Fibroblast of lung (primary cell): ENCODE measurements around the gene PIGM.

ENCODE experiments used
- CTCF ChIP-seq, 2 donors: IDR thresholded peaks in 1 of 2; conservative IDR thresholded peaks in 1 of 2; 1 replicate in 1 of 2; 2 replicates in 1 of 2; pipeline ENCODE4 v1.5.1; 2011 to 2012; ENCODE audit warnings: low read length in 2 of 2, control low read depth in 1 of 2, inconsistent platforms in 1 of 2, low read depth in 1 of 2, mild to moderate bottlenecking in 1 of 2
- EZH2 ChIP-seq: IDR thresholded peaks from 2 replicates; pipeline ENCODE4 v1.5.1; 2012; ENCODE audit warnings: low read length, control low read depth, mild to moderate bottlenecking; ENCODE audit errors: missing control alignments

GRCh38 chr1:159987186-159987585 lies 44.6 kb downstream of the PIGM start:
- TF ChIP-seq CTCF (conservative IDR thresholded peaks at IDR 0.05 in 1 of 2, IDR thresholded peaks at IDR 0.05 in 1 of 2; ENCODE audit: low read depth in 1 of 2, low read length in 2 of 2) (no peak), EZH2 (no peak)
